Sigmoid colon (tissue), 3 donors: ENCODE results near the gene DCUN1D2.

ENCODE experiments used
- POLR2A ChIP-seq, 2 donors: fragments of 450-650 bp; IDR thresholded peaks; one replicate each; pipeline ENCODE4 v1.6.1; 2016; ENCODE audit warnings: antibody characterized with exemption in 2 of 2, mild to moderate bottlenecking in 2 of 2, moderate library complexity in 2 of 2
- TF ChIP-seq, protein P1 (sequence below), 4 experiments: fragments of 450-650 bp in 3 of 4; fragments of 200-600 bp in 1 of 4; IDR thresholded peaks; one replicate each; pipeline ENCODE4 v1.5.1; 2016 to 2019; ENCODE audit warnings: antibody characterized with exemption in 4 of 4, mild to moderate bottlenecking in 3 of 4, moderate library complexity in 2 of 4

DNA sequence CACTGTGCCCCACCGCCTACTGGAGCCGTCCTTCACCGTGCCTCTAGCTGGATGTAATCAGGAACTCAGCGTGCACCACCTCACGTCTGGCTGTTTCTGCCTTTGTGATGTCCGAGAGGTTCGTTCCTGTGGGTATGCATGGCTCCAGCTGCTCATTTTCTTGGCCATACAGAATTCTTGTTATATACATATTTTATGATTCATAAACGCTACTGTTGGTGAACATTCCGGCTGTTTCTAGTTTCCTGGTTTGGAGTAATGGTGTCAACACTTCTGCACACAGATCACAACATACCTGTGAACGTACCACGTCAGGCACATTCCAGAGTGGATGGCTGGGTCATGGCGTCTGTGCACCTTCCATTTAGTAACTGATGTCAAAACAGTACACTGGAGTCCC, 14.6 kb downstream of the DCUN1D2 start:
- TF ChIP-seq POLR2A (IDR thresholded peaks at IDR 0.05) = no peak
- TF ChIP-seq, protein P1, sequence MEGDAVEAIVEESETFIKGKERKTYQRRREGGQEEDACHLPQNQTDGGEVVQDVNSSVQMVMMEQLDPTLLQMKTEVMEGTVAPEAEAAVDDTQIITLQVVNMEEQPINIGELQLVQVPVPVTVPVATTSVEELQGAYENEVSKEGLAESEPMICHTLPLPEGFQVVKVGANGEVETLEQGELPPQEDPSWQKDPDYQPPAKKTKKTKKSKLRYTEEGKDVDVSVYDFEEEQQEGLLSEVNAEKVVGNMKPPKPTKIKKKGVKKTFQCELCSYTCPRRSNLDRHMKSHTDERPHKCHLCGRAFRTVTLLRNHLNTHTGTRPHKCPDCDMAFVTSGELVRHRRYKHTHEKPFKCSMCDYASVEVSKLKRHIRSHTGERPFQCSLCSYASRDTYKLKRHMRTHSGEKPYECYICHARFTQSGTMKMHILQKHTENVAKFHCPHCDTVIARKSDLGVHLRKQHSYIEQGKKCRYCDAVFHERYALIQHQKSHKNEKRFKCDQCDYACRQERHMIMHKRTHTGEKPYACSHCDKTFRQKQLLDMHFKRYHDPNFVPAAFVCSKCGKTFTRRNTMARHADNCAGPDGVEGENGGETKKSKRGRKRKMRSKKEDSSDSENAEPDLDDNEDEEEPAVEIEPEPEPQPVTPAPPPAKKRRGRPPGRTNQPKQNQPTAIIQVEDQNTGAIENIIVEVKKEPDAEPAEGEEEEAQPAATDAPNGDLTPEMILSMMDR (IDR thresholded peaks at IDR 0.05) = no peak
